HepG2 (cell line): ENCODE measurements around the gene ATP6V1C2.

ENCODE experiments used
- CHD2 ChIP-seq: IDR thresholded peaks from 2 replicates; pipeline ENCODE4 v1.6.1; 2011; ENCODE audit warnings: low read depth, low read length, improper control_type of control experiment
- GTF2F1 ChIP-seq: fragments of 150-350 bp; IDR thresholded peaks from 2 replicates; pipeline ENCODE4 v1.6.1; 2014; ENCODE audit warnings: low read length
- IRF2 ChIP-seq: IDR thresholded peaks from 2 replicates; pipeline ENCODE4 v1.6.1; 2018; ENCODE audit warnings: missing genetic modification reagents, missing compliant biosample characterization
- RXRA ChIP-seq: sonication (generic); formaldehyde crosslinking; IDR thresholded peaks from 2 replicates; pipeline ENCODE4 v1.5.1; 2020; ENCODE audit warnings: missing genetic modification reagents
- ZFP37 ChIP-seq: sonication (generic); formaldehyde crosslinking; IDR thresholded peaks from 2 replicates; pipeline ENCODE4 v1.4.0; 2020; ENCODE audit warnings: missing genetic modification reagents, borderline replicate concordance
- ZMYM2 ChIP-seq: sonication (generic); formaldehyde crosslinking; IDR thresholded peaks from 2 replicates; pipeline ENCODE4 v1.8.0; 2022; ENCODE audit warnings: mild to moderate bottlenecking, missing genetic modification reagents
- ZNF274 ChIP-seq: sonication (generic); formaldehyde crosslinking; IDR thresholded peaks from 2 replicates; pipeline ENCODE4 v1.5.1; 2020; ENCODE audit warnings: mild to moderate bottlenecking, missing genetic modification reagents
- TF ChIP-seq, protein P1 (sequence below): sonication (generic); formaldehyde crosslinking; IDR thresholded peaks from 2 replicates; pipeline ENCODE4 v1.5.0; 2020; ENCODE audit warnings: mild to moderate bottlenecking, missing genetic modification reagents, moderate library complexity

DNA sequence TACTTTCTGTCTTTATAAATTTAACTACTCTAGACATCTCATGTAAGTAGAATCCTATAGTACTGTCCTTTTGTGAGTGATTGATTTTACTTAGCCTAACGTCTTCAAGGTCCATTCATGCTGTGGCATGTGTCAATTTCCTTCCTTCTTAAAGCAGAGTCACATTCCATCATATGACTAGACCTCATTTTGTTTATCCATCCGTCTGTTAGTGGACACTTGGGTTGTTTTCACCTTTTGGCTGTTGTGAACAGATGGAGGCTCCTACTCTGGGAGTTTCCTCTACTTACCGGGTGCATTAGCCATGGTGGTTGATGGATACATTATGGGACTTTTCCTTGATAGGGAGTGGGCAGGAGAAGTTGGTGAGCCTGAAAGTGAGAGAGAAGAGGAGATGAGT, 97.6 kb downstream of the ATP6V1C2 start:
- TF ChIP-seq RXRA (no peak), IRF2 (CRISPR knock-in tag) (no peak), ZMYM2 (CRISPR knock-in tag) (no peak), ZFP37 (CRISPR knock-in tag) (no peak), GTF2F1 (no peak), ZNF274 (no peak), CHD2 (no peak)
- TF ChIP-seq, protein P1, sequence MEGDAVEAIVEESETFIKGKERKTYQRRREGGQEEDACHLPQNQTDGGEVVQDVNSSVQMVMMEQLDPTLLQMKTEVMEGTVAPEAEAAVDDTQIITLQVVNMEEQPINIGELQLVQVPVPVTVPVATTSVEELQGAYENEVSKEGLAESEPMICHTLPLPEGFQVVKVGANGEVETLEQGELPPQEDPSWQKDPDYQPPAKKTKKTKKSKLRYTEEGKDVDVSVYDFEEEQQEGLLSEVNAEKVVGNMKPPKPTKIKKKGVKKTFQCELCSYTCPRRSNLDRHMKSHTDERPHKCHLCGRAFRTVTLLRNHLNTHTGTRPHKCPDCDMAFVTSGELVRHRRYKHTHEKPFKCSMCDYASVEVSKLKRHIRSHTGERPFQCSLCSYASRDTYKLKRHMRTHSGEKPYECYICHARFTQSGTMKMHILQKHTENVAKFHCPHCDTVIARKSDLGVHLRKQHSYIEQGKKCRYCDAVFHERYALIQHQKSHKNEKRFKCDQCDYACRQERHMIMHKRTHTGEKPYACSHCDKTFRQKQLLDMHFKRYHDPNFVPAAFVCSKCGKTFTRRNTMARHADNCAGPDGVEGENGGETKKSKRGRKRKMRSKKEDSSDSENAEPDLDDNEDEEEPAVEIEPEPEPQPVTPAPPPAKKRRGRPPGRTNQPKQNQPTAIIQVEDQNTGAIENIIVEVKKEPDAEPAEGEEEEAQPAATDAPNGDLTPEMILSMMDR (CRISPR knock-in tag), result no peak
